Peyer's patch (tissue), 4 donors: ENCODE results near the gene RNPEP.

Experiments
- CTCF ChIP-seq, 6 experiments: fragments of 450-650 bp in 4 of 6; fragments of 200-600 bp in 2 of 6; sonication (generic) in 1 of 6; IDR thresholded peaks; one replicate each; pipeline ENCODE4 v1.5.1; 2017 to 2019; ENCODE audit warnings: antibody characterized with exemption in 6 of 6, mild to moderate bottlenecking in 3 of 6, moderate library complexity in 1 of 6
- POLR2A ChIP-seq, 2 donors: fragments of 450-650 bp; IDR thresholded peaks; one replicate each; pipeline ENCODE4 v1.5.1; 2017; ENCODE audit warnings: antibody characterized with exemption in 2 of 2, mild to moderate bottlenecking in 2 of 2, moderate library complexity in 2 of 2

GRCh38 chr1:201939574-201939973 is 42.9 kb upstream of the RNPEP start:
- no peak for TF ChIP-seq POLR2A (IDR thresholded peaks at IDR 0.05)
- TF ChIP-seq CTCF (IDR thresholded peaks at IDR 0.05): no peak
